Colonic mucosa (tissue), 4 donors: ENCODE results near the gene TJP2. TPM values are rescaled to one million over a fixed set of nuclear protein-coding genes. Genes with fewer than 3 reads are reported as not detected.

Source experiments
- DNase-seq: peaks from one replicate; pipeline ENCODE4 v3.0.0-alpha.2; 2020
- H3K27ac ChIP-seq: fragments of 200-600 bp; one replicate; pipeline ENCODE4 v1.8.0; 2021
- H3K27me3 ChIP-seq: fragments of 200-600 bp; one replicate; pipeline ENCODE4 v1.8.0; 2021
- H3K36me3 ChIP-seq: fragments of 200-600 bp; one replicate; pipeline ENCODE4 v1.8.0; 2021
- H3K4me1 ChIP-seq: fragments of 200-600 bp; one replicate; pipeline ENCODE4 v1.8.0; 2021; ENCODE audit warnings: mild to moderate bottlenecking
- H3K4me3 ChIP-seq: fragments of 200-600 bp; one replicate; pipeline ENCODE4 v1.8.0; 2021
- H3K9ac ChIP-seq, 2 donors: one replicate each; pipeline ENCODE4 v1.7.0; 2013; ENCODE audit warnings: control low read depth in 2 of 2, low read depth in 2 of 2, low read length in 2 of 2
- H3K9me3 ChIP-seq: fragments of 200-600 bp; one replicate; pipeline ENCODE4 v1.8.0; 2021
- intact Hi-C: fragments of 100-400 bp; cut with DNase I; formaldehyde crosslinking; loops from one replicate; pipeline ENCODE4 v1.14.1; 2022
- total RNA-seq, 2 donors: library from RNA; stranded (reverse); fragmentation: NEBNext Ultra II Directional in 1 of 2; extraction: Animal tissue kit (Norgen Biotek cat#: 25700) in 1 of 2; gene quantifications; one replicate each; pipeline ENCODE4 v1.2.1, GENCODE V29; 2021
- TF ChIP-seq, protein P1 (sequence below): fragments of 200-600 bp; IDR thresholded peaks from one replicate; pipeline ENCODE4 v1.8.0; 2022; ENCODE audit warnings: antibody characterized with exemption, mild to moderate bottlenecking
- donor health status: healthy.
- donor health status: DM: no; HTN: no; CAD: no.
- donor health status: DM: no; HTN: no; CAD: no.

TJP2 gene
- total RNA-seq, 2 donors from 2014 or later: 133 to 174 TPM

DNA sequence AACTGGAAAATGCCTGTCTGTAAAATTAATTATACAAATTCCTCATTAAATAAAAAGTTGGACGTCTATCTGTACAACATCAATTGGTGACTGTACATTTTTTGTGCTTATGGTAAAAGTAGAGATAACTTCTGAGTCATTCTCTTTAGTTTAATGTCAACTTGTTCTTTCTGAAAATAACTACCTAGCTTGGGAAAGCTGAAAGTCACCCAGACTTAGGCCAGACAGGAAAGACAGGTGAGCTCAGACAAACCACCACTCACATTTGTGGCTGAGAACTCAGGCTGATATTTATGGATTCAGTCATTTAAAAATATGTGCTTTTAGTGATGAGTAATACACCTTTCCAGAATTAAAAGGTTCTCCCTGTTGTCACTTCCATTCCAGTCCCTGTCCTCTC, 119.1 kb downstream of the TJP2 start:
- intact Hi-C loops: no loop called here
- TF ChIP-seq, protein P1, sequence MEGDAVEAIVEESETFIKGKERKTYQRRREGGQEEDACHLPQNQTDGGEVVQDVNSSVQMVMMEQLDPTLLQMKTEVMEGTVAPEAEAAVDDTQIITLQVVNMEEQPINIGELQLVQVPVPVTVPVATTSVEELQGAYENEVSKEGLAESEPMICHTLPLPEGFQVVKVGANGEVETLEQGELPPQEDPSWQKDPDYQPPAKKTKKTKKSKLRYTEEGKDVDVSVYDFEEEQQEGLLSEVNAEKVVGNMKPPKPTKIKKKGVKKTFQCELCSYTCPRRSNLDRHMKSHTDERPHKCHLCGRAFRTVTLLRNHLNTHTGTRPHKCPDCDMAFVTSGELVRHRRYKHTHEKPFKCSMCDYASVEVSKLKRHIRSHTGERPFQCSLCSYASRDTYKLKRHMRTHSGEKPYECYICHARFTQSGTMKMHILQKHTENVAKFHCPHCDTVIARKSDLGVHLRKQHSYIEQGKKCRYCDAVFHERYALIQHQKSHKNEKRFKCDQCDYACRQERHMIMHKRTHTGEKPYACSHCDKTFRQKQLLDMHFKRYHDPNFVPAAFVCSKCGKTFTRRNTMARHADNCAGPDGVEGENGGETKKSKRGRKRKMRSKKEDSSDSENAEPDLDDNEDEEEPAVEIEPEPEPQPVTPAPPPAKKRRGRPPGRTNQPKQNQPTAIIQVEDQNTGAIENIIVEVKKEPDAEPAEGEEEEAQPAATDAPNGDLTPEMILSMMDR: no peak
- H3K9me3 ChIP-seq: no peaks in the 10 kb centered on the region
- H3K9ac ChIP-seq: no peak overlapping the region
- H3K27me3 ChIP-seq: no peaks in the 10 kb centered on the region
- no peak overlapping the region for H3K4me3 ChIP-seq
- H3K36me3 ChIP-seq: no peaks in the 10 kb centered on the region
- no peak overlapping the region for H3K27ac ChIP-seq
- no peak for DNase-seq
- H3K4me1 ChIP-seq: no peaks in the 10 kb centered on the region

DNA sequence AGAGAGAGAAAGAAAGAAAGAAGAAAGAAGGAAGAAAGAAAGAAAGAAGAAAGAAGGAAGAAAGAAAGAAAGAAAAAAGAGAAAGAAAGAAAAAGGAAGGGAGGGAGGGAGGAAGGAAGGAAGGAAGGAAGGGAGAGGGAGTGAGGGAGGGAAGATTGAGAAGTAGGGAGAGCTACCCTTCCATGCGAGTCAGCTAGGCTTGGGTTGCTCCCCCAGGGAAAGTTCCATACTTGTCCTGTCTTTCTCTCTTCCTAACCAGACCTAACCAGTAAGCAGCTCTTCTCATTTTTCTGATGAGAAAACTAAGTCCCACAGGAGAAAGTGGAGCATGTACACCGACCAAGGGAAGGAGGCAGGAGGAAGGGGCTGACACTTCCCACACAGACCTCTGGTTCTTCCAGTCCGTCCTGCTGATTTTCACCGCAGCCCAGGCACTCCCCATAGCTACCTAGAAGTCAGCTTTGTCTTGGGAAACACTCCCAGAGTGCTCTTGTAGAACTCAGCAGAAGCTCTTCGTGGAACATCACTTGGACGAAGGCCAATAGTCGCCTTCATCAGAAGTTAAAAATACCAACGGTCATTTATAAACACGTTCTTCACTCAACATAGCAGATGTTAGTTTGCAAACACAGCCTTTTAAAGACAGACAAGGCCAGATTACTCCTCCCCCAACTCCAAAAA, 121.9 kb downstream of the TJP2 start:
- no peak overlapping the region for H3K27ac ChIP-seq
- H3K4me1 ChIP-seq: no peaks in the 10 kb centered on the region
- H3K27me3 ChIP-seq: no peaks in the 10 kb centered on the region
- no peak overlapping the region for H3K9ac ChIP-seq
- H3K36me3 ChIP-seq: no peaks in the 10 kb centered on the region
- no peak overlapping the region for H3K4me3 ChIP-seq
- TF ChIP-seq, protein P1: no peak
- DNase-seq: no peak
- intact Hi-C loops: no loop called here
- no peaks in the 10 kb centered on the region for H3K9me3 ChIP-seq

DNA sequence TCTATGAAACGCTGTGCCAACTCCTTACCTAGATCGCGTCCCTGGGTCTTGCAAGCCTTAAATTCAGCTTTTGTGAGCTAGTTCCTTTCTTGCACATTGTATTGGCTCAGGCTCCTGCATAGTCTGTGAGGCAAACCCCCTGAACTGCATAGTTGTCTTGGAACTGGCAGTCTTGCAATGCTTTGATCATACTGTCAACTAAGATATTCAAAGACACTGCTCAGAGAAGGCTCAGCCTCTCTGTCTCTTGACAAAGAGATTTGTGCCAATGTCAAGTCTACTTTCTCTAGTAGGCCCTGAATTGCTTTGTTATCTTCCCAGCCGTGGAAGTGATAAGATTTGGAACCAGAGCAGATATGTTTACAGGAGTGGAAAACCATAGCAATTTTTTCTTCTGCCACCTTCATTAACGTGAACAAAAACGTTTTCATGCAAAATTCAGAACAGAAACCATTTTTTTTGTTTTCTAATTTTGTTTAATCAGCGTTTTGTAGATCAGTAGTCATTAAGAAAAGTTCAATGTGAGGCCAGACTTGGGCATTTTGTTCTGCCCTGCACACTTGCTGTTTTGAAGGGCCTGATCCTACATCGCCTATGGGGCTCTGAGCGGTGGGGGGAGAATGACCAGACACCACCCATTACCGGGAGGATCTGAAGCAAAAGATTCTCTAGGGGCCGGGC, 123.4 kb downstream of the TJP2 start:
- Histone ChIP-seq H3K4me1 (no peaks in the 10 kb centered on the region), H3K36me3 (no peaks in the 10 kb centered on the region), H3K9me3 (no peaks in the 10 kb centered on the region), H3K4me3 (no peak overlapping the region), H3K27me3 (no peaks in the 10 kb centered on the region), H3K9ac (no peak overlapping the region), H3K27ac (no peak overlapping the region)
- intact Hi-C loops: no loop called here
- TF ChIP-seq, protein P1: no peak
- no peak for DNase-seq

DNA sequence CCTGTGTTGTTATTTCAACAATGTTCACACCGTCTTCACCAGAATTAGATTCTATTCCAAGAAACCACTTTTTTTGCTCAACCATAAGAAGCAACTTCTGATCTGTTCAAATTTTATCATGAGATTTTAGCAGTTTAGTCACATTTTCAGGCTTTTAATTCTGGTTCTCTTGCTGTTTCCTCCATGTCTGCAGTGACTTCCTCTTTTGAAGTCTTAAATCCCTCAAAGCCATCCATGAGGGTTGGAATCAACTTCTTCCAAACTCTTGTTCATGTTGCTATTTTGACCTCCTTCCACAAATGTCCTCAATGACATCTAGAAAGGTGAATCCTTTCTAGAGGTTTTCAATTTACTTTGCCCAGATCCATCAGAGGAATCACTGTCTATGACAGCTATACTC, 125.2 kb downstream of the TJP2 start:
- TF ChIP-seq, protein P1: no peak

DNA sequence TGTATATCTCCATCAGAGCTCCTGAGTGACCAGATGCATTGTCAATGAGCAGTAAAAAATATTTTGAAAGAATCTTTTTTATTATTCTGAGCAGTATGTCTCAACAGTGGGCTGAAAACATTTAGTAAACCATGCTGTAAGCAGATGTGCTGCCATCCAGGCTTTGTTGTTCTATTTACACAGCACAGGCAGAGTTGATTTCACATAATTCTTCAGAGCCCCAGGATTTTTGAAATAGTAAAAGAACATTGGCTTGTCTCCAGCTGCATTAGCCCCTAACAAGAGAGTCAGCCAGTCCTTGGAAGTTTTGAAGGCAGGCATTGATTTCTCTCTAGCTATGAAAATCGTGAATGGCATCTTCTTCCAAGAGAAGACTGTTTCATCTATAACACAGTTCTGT, 125.7 kb downstream of the TJP2 start:
- intact Hi-C loops: no loop called here
- Histone ChIP-seq H3K9me3 (no peaks in the 10 kb centered on the region), H3K4me1 (no peaks in the 10 kb centered on the region), H3K27ac (no peak overlapping the region), H3K9ac (no peak overlapping the region), H3K27me3 (no peaks in the 10 kb centered on the region), H3K4me3 (no peak overlapping the region), H3K36me3 (no peaks in the 10 kb centered on the region)
- TF ChIP-seq, protein P1: no peak
- DNase-seq: no peak

More for the DNA sequence above, 125.2 kb downstream of the TJP2 start:
- no peak overlapping the region for H3K4me3 ChIP-seq
- H3K9me3 ChIP-seq: no peaks in the 10 kb centered on the region
- no peaks in the 10 kb centered on the region for H3K4me1 ChIP-seq
- H3K9ac ChIP-seq: no peak overlapping the region
- DNase-seq: no peak
- no peak overlapping the region for H3K27ac ChIP-seq
- H3K36me3 ChIP-seq: no peaks in the 10 kb centered on the region
- intact Hi-C loops: no loop called here
- no peaks in the 10 kb centered on the region for H3K27me3 ChIP-seq
